OCI-LY7 (cell line): ENCODE data around the gene MAMSTR.

Source experiments
- CTCF ChIP-seq: fragments of 200-600 bp; sonication (generic); conservative IDR thresholded peaks from 2 replicates; pipeline ENCODE4 v1.5.1; 2014; ENCODE audit warnings: mild to moderate bottlenecking, antibody characterized with exemption, low read length, moderate library complexity, mixed read lengths
- EZH2phosphoT487 ChIP-seq: fragments of 200-600 bp; sonication (generic); IDR thresholded peaks from 2 replicates; pipeline ENCODE4 v1.6.1; 2018; ENCODE audit warnings: low read depth, borderline replicate concordance, mild to moderate bottlenecking, mixed run types, antibody characterized with exemption, low read length, moderate library complexity, mixed read lengths

DNA sequence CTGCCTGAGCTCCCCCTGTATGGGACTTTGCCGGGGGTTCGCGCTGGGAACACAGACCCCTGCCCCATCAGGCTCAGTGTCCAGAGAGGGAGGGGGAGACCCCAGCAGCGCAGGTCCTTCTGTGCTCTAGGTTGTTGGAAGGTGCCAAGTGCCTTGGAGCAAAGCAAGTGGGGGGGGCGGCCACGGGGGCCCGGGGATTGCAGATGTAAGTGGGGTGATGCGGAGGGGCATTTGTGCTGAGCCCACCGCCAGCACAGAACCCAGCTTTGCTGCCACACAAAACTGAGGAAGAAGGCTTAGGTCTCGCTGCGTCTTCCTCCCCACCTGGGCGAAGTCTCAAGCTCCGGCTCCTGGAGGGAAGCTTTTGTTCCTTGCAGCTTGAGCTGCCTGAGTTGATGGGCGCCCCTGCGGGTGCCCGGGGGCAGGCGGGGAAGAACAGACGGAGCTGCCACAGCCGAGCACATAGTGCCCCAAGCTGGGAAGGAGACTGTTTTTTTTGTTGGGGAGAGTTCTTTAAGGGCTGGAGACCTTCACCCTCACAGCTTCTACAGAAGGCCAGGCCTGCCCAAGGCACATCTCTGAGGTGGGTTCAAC lies 45.2 kb downstream of the MAMSTR start:
- TF ChIP-seq CTCF (no peak), EZH2phosphoT487 (no peak)
